ENCODE data around the gene PWWP2B. TPM values are rescaled to one million over a fixed set of nuclear protein-coding genes. Genes with fewer than 3 reads are reported as not detected.

The PWWP2B gene
- total RNA-seq, 2 experiments from 2014 or later: 5.5 to 6.3 TPM

- H3K9me3 Mint-ChIP-seq: peaks cover 6% of the 10 kb centered on the region
- H3K27me3 Mint-ChIP-seq: no peaks in the 10 kb centered on the region
- H3K4me1 Mint-ChIP-seq: peaks cover 3% of the 10 kb centered on the region
- H3K27ac Mint-ChIP-seq: no peak overlapping the region
- no peaks in the 10 kb centered on the region for H3K36me3 Mint-ChIP-seq (ENCODE audit: low read depth)
- ChIA-PET POLR2A (interaction anchor here (1.0 kb wide), 1 partner anchor 58 kb away, joined by 6 read pairs; no protein-coding TSS in a partner anchor), CTCF (no interaction called here)
- DNase-seq: no peak
- no peak overlapping the region for H3K4me3 Mint-ChIP-seq
Observed at GRCh38 chr10:132388891-132389432, 8.0 kb upstream of the PWWP2B start.

- Mint-ChIP-seq H3K4me1 (peaks cover 3% of the 10 kb centered on the region), H3K9me3 (peaks cover 6% of the 10 kb centered on the region), H3K27me3 (no peaks in the 10 kb centered on the region), H3K27ac (no peak overlapping the region), H3K4me3 (no peak overlapping the region), H3K36me3 (ENCODE audit: low read depth) (no peaks in the 10 kb centered on the region)
- ChIA-PET POLR2A (interaction anchor here (1.0 kb wide), 1 partner anchor 57 kb away, joined by 6 read pairs; no protein-coding TSS in a partner anchor), CTCF (no interaction called here)
- no peak for DNase-seq
Observed at GRCh38 chr10:132389433-132390169, 7.4 kb upstream of the PWWP2B start.

- H3K27me3 Mint-ChIP-seq: peaks cover 3% of the 10 kb centered on the region
- ChIA-PET CTCF (no interaction called here), POLR2A (no interaction called here)
- H3K4me3 Mint-ChIP-seq: no peak overlapping the region
- H3K9me3 Mint-ChIP-seq: peaks cover 6% of the 10 kb centered on the region
- peaks cover 3% of the 10 kb centered on the region for H3K4me1 Mint-ChIP-seq
- no peak overlapping the region for H3K27ac Mint-ChIP-seq
- H3K36me3 Mint-ChIP-seq (ENCODE audit: low read depth): no peaks in the 10 kb centered on the region
- DNase-seq: no peak
Observed at GRCh38 chr10:132390170-132390920, 6.7 kb upstream of the PWWP2B start.

DNA sequence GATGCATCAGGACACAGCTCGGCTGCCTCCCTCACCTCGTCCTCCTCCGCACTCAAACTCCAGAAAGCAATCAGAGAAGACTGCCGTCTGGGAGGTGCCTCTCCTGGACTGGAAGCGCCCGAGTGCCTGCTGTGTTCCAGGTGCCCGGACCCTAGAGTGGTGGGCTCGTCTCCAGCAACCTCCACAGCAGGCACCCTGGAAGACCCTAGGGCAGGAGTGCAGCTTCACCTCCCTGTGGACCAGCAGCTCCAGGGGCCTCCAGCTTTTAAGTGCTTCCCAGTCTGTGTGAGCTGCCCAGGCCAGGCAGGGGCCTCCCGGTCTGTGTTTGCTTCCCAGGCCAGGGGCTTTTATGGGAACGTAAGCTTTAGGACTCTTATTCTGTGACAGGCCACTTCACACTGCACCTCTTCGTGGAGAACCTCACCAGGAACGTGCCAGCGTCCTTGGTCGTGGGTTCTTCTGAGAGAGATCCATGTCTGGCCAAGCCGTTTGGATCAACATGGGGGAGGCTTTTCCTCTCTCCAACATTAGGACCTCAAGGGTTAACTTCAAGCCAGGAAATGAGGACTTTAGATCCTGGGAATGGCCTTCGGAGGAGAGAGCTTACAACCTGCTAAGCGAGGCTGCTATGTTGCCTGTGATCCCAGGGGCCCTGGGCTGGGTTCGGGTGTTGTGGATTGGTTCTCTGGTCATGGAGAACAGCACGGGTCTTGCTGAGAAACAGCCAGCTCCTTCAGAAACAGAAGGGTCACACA is 5.9 kb upstream of the PWWP2B start:
- DNase-seq: no peak
- POLR2A ChIA-PET: no interaction called here
- Mint-ChIP-seq H3K27ac (no peak overlapping the region), H3K4me1 (peaks cover 3% of the 10 kb centered on the region), H3K36me3 (ENCODE audit: low read depth) (no peaks in the 10 kb centered on the region), H3K27me3 (peaks cover 3% of the 10 kb centered on the region), H3K4me3 (no peak overlapping the region), H3K9me3 (peaks cover 6% of the 10 kb centered on the region)
- CTCF ChIA-PET: no interaction called here

DNA sequence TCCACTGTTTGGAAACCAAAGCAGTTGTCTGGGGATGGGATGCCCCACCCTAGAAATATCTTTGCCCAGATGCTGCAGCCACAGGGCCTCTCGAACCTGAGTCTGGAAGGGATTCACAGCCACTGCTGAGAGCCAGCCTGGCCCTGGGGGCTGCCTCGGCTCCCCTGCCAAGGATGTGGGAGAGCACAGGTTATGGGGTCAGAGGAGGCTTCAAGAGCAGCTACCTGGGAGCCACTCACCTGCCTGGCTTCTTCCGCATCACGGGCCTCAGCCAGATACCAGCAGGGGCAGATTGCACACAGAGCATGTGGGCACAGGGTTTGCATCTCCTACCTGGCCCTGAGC is 5.4 kb upstream of the PWWP2B start:
- CTCF ChIA-PET: no interaction called here
- Mint-ChIP-seq H3K4me1 (peaks cover 3% of the 10 kb centered on the region), H3K36me3 (ENCODE audit: low read depth) (no peaks in the 10 kb centered on the region), H3K9me3 (peaks cover 6% of the 10 kb centered on the region), H3K4me3 (no peak overlapping the region), H3K27ac (no peak overlapping the region), H3K27me3 (peaks cover 3% of the 10 kb centered on the region)
- DNase-seq: no peak
- POLR2A ChIA-PET: no interaction called here

GRCh38 chr10:132392184-132392800 is 4.7 kb upstream of the PWWP2B start:
- peaks cover 6% of the 10 kb centered on the region for H3K9me3 Mint-ChIP-seq
- H3K36me3 Mint-ChIP-seq (ENCODE audit: low read depth): no peaks in the 10 kb centered on the region
- no peak overlapping the region for H3K4me3 Mint-ChIP-seq
- ChIA-PET POLR2A (no interaction called here), CTCF (no interaction called here)
- H3K4me1 Mint-ChIP-seq: peaks cover 3% of the 10 kb centered on the region
- H3K27ac Mint-ChIP-seq: no peak overlapping the region
- DNase-seq: no peak
- peaks cover 3% of the 10 kb centered on the region for H3K27me3 Mint-ChIP-seq

- no peak for DNase-seq
- Mint-ChIP-seq H3K4me1 (peaks cover 6% of the 10 kb centered on the region), H3K27me3 (peaks cover 6% of the 10 kb centered on the region), H3K4me3 (no peak overlapping the region), H3K36me3 (ENCODE audit: low read depth) (no peaks in the 10 kb centered on the region), H3K27ac (no peak overlapping the region), H3K9me3 (peaks cover 6% of the 10 kb centered on the region)
- CTCF ChIA-PET: no interaction called here
- POLR2A ChIA-PET: no interaction called here
Observed at GRCh38 chr10:132392811-132393694, 3.9 kb upstream of the PWWP2B start.

DNA sequence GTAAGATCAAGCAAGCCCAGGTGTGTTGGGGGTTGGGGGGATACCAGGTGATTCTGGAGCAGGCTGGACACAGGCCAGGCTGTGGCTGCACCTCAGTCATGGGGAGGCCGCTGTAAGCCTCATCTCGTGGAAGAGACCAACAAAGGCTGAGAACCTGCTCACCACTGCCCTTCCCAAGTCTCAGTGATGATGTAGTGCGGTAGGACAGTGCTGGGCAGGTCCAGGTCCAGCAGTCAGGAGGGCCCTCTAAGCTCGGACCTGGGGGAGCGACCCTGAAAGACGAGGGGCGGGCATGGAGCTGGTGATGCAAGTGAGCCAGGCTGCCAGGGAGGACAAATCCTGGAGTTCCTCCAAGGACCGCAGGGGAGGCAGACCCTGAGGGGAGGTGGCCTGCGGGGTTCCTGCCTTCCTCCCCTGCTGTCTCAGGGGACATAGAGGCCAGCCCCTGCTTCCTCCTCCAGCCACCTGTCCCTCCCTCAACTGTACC is 3.3 kb upstream of the PWWP2B start:
- CTCF ChIA-PET: no interaction called here

GRCh38 chr10:132394201-132394811 is 2.7 kb upstream of the PWWP2B start:
- no peak for DNase-seq
- no peak overlapping the region for H3K4me3 Mint-ChIP-seq
- H3K27ac Mint-ChIP-seq: no peak overlapping the region
- H3K4me1 Mint-ChIP-seq: peaks cover 7% of the 10 kb centered on the region
- no peaks in the 10 kb centered on the region for H3K36me3 Mint-ChIP-seq (ENCODE audit: low read depth)
- ChIA-PET CTCF (no interaction called here), POLR2A (no interaction called here)
- peaks cover 6% of the 10 kb centered on the region for H3K27me3 Mint-ChIP-seq
- H3K9me3 Mint-ChIP-seq: peaks cover 6% of the 10 kb centered on the region

More for the DNA sequence above, 3.3 kb upstream of the PWWP2B start:
- Mint-ChIP-seq H3K9me3 (peaks cover 6% of the 10 kb centered on the region), H3K27ac (no peak overlapping the region), H3K36me3 (ENCODE audit: low read depth) (no peaks in the 10 kb centered on the region), H3K4me1 (peaks cover 7% of the 10 kb centered on the region), H3K4me3 (no peak overlapping the region), H3K27me3 (peaks cover 6% of the 10 kb centered on the region)
- no peak for DNase-seq
- POLR2A ChIA-PET: no interaction called here

GRCh38 chr10:132394936-132395703 is 1.9 kb upstream of the PWWP2B start:
- no peak for DNase-seq
- H3K36me3 Mint-ChIP-seq (ENCODE audit: low read depth): no peaks in the 10 kb centered on the region
- H3K4me3 Mint-ChIP-seq: peak overlapping the region; percentile 30
- H3K27me3 Mint-ChIP-seq: peaks cover 6% of the 10 kb centered on the region
- H3K27ac Mint-ChIP-seq: no peak overlapping the region
- ChIA-PET CTCF (no interaction called here), POLR2A (no interaction called here)
- H3K9me3 Mint-ChIP-seq: peaks cover 6% of the 10 kb centered on the region
- H3K4me1 Mint-ChIP-seq: peaks cover 9% of the 10 kb centered on the region

GRCh38 chr10:132395704-132396493 is 1.1 kb upstream of the PWWP2B start:
- H3K27ac Mint-ChIP-seq: no peak overlapping the region
- peaks cover 9% of the 10 kb centered on the region for H3K4me1 Mint-ChIP-seq
- H3K4me3 Mint-ChIP-seq: no peak overlapping the region
- no peaks in the 10 kb centered on the region for H3K36me3 Mint-ChIP-seq (ENCODE audit: low read depth)
- POLR2A ChIA-PET: no interaction called here
- H3K27me3 Mint-ChIP-seq: peaks cover 6% of the 10 kb centered on the region
- no peak for DNase-seq
- peaks cover 6% of the 10 kb centered on the region for H3K9me3 Mint-ChIP-seq
- CTCF ChIA-PET: no interaction called here

Measured in activated CD4-positive, alpha-beta memory T cell treated with anti-CD3 and anti-CD28 coated beads, Interleukin-2, amount 10 ng/mL, durations not matched to agents 7 days and 5 days (primary cell).